Mucosa of gallbladder (tissue), 1 donor: ENCODE results near the gene HOMER3. TPM values are rescaled to one million over a fixed set of nuclear protein-coding genes. Genes with fewer than 3 reads are reported as not detected.
"Not testable (repeated sequence)": the region's sequence is repeated elsewhere in the genome, so short reads cannot be mapped to it uniquely, and the experiment has no call there.

Experiments
- DNase-seq: peaks from one replicate; pipeline ENCODE4 v3.0.0-alpha.2; 2020; ENCODE audit warnings: low spot score
- total RNA-seq: library from RNA; stranded (reverse); gene quantifications from one replicate; pipeline ENCODE4 v1.2.1, GENCODE V29; 2021
- donor health status: DM: no; HTN: no; CAD: no.

HOMER3 gene
- total RNA-seq, 1 donor from 2014 or later, result 24.5 TPM

DNA sequence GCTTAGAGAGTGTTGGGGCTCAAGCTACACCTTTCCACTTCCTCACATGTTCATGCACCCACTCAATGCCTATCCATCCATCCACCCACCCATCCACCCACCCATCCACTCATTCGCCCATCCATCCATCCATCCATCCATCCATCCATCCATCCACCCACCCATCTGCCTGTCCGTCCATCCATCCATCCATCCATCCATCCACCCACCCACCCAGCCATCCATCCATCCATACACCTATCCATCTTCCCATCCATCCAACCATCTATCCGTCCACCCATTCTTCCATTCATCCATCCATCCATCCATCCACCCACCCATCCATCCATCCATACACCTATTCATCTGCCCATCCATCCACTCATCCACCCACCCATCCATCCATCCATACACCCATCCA is 13.1 kb upstream of the HOMER3 start:
- no peak for DNase-seq

DNA sequence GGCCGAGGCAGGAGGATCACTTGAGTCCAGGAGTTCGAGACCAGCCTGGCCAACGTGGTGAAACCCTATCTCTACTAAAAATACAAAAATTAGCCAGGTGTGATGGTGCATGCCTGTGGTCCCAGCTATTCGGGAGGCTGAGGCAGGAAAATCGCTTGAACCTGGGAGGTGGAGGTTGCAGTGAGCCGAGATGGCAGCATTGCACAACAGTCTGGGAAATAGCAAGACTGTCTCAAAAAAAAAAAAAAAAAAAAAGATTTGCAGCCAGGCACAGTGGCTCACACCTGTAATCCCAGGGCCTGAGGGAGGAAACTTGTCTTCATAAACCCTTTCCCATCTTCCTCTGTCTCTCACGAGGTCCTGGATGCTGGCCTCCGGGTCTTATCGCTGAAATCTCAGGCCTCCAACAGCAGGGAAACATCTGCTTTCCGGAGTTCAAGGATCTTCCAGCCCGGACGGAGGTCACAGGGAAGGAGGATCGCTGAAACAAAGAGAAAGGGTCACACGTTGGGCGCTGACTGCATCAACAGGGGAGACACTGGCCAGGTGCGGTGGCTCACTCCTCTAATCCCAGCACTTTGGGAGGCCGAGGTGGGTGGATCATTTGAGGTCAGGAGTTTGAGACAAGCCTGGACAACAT is 11.5 kb upstream of the HOMER3 start:
- DNase-seq, result not testable (repeated sequence)

DNA sequence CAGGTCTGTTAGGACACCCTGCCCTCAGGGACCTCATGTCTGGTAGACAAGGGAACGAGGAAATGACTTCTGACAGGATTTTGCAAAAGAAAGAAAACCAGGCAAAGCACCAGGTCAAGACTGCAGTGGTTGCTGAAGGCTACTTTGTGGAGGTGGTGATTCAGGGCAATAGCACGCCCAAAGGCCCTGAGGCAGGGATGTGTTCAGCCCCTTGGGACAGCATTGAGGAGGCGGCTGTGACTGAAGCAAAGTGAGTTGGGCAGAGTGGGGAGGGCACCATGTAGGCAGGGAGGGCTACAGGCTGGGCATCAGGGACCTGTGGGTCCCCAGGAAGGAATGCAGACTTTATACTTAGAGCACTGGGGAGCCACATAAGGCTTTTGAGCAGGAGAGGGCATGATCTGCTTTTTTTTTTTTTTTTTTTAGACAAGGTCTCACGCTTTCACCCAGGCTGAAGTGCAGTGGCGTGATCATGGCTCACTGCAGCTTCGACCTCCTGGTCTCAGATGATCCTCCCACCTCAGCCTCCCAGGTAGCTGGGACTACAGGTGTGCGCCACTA is 10.8 kb upstream of the HOMER3 start:
- no peak for DNase-seq

DNA sequence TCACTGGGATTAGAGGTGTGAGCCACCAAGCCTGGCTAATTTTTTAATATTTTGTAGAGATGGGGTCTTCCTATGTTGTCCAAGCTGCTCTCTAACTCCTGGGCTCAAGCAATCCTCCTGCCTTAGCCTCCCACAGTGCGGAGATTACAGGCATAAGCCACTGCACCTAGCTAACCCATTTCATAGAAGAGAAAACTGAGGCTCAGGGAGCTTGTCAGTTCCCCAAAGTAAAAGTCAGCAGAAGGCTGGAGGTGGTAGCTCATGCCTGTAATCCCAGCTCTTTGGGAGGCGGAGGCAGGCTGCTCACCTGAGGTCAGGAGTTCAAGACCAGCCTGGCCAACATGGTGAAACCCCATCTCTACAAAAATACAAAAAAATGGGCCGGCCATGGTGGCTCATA is 8.8 kb upstream of the HOMER3 start:
- DNase-seq, result no peak

DNA sequence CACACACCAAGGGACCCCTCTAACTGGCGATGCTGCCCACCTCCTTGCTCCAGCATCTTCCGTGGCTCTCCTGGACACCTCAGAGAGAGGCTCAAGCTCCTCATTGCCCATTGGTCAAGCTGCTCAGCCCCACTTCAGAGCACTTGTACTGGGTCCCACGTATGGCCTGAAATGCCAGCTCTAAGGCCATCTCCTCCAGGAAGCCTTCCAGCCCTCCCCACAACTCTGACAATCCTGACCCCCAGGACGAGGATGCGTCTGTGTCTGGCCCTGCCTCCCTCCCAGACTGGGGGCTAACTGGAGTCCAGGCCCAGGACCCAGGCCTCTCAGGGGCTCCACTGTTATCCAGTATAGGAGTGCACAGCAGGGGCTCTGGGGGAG is 7.9 kb upstream of the HOMER3 start:
- DNase-seq, result no peak

DNA sequence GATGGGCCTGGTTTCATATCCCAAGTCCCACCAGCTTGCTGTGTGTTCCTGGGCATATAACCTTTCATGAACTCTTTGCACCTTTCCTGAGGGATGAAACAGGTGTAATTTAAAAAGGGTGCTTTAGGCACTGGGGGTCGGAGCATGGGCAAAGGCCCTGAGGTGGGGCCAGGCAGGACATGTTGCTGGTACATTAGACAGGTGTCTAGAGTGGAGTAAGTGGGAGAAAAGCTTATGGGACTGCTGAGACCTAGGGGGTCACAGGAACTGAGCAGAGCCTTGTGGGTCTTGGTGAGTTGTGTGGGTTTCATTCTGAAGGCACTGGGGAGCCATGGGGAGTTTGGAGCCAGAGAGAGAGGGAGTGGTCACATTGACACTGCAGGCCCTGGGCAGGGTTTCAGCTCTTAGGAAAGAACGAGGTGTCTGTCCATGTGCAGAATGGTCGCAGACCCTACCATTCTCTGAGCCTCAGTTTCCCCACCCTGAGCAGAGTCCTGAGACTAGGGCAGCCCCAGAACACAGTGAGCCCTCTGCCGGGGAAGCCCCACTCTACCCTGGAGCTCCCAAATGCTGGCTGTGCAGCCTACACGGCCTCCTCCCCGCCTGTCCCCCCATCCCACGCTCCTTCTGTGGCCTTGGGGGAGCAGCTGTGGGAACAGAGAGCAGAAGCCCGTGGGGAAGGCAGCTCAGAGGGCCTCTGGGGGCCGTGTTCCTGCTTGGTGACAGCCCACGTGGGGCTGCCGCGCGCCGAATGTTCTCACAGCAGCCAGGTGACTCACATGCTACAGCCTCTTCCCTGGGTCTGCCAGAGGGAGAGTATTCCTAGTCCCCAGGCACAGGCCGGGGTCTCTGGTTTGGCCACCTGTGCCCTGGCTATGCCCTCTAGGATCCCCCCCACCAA is 7.3 kb upstream of the HOMER3 start:
- DNase-seq, result no peak

DNA sequence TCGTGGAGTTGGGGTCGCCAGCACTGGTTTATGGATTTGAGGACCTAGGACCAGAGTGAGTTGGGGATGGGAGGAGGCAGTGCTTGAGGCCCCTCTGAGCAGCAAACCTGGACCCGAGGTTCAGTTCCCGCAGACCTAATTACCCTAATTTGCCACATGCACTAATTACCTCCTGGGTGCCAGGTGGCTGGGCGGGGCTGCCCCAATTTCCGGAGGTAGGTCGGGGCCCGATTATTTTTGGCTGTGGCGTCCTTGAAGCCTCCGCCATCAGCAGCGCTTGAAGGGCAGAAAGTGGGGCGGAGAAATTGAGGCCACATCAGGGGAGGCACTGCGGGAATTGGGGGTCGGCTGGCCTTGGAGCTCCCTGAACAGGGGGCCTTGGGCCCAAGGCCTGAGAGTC is 5.9 kb upstream of the HOMER3 start:
- no peak for DNase-seq

DNA sequence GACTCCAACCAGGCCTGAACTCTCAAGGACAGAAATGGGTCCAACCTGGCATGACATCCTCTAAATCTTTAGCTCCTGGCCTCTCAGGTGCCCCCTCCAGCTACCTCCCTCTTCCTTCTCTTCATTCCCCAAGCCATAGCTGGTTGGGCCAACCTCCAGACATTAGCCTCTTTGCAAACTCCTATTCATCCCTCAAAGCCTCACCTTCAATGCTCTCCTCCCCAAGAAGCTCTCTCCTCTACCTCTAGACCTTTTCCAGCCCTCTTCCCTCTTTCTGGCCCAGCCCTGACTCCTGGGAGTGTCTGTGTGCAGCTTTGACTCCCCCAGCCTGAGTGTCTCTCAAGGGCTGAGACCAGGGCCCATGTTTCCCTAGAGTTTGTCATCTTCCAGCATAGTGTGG is 5.3 kb upstream of the HOMER3 start:
- DNase-seq, result no peak

DNA sequence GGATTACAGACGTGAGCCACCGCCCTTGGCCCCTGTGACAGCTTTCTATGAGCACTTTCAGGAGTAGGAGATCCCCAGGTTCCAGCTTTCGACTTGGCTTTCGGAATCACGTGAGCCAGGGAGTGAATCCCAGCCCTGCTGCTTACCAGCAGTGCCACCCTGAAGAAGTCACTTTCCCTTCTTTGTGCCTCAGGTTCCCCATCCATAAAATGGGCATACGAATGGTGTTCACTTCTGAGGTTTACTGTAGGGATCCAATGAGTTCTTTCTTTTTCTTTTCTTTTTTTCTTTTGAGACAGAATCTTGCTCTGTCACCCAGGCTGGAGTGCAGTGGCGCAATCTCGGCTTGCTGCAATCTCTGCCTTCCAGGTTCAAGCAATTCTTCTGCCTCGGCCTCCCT is 4.3 kb upstream of the HOMER3 start:
- no peak for DNase-seq

DNA sequence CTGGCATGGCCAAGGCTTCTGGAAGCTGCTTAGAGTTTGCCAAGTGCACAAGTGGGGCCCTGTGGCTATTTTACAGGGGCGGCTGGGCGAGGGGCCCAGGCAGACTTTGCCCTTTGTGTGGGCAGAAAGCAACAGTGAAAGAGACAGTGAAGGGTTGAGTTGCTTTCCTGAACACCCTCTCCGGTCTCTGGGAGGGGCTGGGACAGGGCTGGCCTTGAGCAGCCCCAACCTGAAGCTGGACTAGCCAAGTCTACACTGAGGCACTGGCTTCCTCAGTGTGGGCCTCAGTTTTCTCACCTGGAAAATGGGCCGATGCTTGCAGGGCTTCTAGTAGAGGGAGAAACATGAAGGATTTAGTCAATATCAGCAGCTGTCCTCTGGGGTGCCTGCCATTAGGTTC is 2.4 kb upstream of the HOMER3 start:
- DNase-seq, result no peak

DNA sequence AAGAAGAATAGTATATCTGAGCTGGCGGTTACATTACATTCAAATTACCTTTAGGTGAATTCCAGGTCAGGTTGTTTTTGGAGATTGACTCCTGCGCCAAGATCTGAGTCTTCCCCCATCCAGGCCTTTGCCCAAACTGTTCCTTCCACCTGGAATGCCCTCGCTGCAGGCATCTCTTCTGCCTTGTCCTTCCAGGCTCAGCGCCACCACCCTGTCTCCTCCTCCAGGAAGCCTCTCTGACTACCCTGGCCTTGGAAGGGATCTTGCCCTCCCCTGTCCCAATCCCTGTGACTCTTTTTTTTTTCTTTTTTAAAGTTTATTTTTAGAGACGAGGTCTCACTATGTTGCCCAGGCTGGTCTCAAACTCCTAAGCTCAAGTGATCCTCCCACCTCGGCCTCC is 1.7 kb upstream of the HOMER3 start:
- no peak for DNase-seq

DNA sequence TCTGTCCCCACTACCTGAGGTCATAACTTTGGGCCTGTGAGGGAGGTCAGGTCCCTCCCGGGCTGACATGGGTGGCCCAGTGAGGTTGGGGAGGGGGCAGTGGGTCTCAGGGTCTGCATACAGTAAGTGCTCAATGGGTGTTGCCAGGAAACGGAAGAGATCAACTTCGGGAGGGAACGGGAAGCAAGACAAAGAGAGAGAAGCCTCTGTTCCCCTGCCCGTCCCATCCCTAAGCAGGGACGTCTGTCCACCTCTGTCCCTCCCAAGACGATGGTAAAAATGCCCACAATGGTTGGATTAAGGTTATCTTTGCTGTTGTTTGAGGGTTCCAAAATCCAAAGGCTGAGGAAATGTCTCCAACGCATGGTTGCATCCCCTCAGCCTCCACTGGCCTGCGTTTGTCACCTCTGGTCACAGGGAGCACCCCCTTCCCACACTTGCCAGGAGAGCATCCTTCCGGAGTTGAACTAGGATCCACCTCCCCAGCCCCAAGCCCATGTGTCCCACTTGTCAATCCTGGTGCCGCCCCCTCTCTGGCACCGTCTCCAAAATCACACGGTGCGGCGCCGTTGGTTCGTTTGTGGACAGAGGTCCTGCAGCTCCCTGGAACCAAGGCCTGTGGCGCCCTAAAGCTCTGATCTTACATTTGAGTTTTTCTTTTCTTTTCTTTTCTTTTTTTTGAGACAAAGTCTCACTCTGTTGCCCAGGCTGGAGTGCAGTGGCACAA is 774 bp upstream of the HOMER3 start:
- no peak for DNase-seq

DNA sequence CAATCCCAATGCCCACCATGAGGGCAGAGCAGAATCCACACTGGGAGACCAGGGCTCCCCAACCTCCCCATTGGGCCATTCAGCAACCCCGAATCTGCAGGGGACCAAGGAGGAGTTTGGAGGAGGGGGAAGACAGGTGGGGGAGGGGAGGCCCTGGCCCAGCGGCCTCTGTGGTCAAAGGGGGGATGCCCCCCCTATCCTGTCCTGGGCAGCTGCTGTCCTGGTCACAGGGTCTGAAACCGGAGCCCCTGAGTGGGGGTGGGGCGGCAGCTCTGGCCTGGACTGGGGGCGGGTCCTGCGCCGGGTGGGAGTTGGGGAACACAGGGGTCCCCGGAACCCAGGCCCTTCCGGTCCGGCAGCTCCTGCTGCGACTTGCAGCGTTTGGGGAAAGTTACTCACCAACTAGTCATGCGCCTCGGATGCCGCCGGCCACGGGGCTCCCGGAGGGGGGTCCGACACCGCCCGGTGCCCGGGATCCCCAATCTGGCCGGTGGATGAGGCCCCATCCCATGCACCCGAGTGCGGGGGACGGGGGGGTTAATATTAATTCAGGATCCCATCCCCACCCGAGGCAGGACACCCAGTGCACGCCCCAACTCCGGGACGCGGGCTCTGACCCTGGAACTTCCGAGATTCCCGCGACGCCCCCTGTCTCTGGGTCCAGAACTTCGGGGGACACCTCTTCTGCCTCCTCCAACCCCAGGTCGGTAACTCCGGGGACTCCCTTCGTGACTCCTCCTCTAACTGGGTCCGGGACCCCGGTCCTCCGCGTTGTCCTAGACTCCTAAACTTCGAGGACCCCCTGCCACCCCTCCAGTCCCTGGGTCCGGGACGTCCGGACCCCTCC is 872 bp downstream of the HOMER3 start:
- DNase-seq, result peak; percentile 38

DNA sequence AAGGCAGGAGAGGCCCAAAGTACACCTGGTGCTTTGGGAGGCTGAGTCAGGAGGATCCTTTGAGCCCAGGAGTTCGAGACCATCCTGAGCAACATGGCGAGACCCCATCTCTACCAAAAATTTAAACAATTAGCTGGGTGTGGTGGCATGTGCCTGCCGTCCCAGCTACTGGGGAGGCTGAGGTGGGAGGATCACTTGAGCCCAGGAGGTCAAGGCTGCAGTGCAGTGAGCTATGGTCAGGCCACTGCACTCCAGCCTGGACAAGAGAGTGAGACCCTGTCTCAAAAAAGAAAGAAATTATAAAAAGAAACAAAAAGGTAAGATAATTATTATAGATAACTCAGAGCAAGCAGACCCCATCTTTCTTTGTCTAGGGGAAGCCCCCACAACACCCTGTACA is 1.9 kb downstream of the HOMER3 start:
- DNase-seq, result no peak

DNA sequence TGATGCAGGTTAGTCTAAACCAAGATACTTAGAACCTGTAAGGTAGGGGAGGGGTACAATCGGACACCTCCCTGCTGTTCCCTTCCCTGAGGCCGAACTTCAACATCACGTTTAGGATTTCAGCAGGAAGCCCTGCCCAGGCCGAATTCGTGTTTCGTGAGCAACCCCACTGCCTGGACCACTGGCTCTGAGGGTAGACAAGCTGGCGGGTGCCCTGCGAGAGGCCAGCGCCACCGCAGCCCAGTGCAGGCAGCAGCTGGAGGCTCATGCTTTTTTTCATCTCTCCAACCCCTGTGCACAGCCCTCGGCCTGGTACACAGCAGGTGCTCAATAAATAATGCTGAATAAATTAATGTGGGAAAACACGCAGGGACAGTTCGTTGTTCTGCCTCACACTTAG is 7.7 kb downstream of the HOMER3 start:
- DNase-seq, result no peak

DNA sequence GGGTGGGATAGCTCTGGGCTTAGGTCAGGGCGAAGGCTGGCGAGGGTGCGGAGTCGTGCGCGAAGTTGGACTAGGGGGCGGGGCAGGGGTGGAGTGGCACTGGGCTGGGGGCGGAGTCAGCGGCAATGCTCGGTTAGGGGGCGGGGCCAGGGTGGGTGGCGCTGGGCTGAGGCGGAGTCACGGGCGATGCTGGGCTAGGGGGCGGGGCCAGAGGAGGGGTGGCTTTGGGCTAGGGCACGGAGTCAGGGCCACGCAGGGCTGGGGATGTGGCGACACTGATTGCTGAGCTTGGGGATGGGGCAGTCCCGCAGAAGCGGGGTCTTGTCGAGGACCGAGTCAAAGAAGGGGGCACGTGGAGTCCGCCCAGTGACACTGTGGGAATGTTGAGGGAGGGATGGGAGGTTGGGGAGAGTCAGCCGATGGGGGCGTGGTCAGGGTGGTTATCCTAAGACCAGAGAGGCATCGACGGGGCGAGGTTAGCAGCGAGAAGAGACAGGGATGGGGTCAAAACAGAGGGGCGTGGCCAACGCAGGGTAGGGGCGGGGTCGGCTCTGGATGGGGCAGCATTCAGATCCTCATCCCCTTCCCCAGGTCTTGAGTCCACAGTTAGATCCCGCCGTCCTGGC is 8.7 kb downstream of the HOMER3 start:
- peak; percentile 74 for DNase-seq

DNA sequence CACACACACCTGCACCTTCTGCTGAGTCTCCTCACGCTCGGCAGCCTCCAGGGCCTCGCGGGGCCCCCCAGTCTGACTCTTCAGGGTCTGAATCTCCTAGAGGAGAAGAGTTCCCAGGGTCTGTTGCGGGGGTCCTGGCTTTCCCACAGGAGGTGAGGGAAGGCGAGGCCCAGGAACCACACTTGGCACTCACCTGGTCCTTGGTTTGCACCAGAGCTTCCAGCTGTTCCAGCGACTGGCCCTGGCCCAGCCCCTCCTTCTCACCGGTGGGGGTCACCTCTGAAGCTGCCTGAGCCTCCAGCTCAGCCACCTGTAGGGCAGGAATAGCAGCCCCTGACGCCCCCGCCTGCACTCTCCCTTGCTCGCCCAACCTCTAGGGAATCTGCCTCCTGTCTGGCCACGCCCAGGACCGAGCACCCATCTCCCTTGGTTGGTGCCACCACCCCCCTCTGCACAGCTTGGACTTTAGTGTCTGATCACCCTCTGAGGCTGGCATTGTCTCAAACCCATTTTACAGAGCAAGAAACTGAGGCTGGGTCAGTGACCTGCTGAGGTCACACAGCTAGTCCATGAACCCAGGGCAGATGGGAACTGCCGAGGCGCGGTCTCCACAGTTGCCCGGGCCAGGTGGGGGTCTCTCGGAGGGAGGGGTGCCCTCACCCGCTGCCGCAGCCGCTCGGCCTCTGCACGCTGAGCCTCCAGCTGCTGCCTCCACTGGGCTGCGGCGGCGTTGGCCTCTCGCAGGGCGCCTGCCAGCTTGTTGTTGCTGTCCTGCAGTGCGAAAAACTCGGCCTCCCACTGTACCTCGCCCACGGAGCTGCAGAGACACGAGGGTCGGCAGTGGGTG is 9.5 kb downstream of the HOMER3 start:
- DNase-seq, result no peak

DNA sequence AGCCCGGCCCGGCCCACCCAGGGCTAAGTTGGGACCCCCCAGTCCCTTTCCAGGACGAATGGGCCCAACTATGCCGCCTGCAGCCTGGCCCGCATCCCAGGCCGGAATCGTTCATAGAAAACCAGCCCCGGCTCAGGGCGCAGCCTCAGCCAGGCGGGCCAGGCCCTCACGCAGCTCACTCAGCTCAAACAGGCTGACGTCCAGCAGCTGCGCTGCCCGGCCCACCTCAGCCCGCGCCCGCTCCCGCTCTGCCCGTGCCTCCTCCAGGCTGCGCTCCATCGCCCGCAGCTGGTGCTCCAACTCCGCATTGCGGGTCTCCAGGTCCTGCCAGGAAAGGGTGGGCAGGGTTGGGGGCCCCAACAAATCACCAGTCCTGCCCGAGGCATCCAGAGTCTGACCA is 11.7 kb downstream of the HOMER3 start:
- no peak for DNase-seq

DNA sequence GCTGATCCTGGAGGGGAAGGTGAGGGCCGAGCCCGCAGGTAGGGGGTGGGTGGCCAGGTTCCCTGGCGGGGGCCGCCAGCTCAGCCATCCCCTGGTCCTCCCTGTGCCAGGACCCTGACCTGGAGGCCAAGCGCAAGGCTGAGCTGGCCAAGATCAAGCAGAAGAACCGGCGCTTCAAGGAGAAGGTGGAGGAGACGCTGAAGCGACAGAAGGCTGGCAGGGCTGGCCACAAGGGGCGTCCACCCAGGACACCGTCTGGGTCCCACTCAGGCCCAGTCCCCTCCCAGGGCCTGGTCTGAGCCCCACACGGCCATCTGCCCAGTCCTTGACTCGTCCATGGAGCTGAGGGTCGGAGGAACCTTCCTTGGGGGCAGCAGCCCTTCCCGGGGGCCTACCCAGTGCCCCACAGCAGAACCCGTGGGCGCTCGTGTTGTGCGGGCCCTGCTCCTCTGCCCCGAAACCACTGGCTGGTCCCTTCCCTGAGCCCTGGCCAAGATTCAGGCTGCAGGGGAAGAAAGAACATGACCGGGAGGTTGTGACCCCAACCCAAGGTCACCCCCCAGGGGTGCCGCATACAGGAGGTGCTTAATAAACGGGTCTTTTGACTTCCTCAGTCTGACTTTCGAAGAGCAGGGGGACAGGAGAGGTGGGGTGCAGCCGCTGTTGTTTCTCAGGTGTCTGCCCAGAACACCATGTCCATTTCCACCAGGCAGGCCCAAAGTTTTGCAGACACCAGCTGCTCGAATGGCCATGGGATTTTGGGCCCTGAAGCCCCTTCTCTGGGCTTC is 12.8 kb downstream of the HOMER3 start:
- DNase-seq, result no peak
